NT2/D1 (cell line): Measurements from ENCODE around the gene TGFBI.

Experiments
- DNase-seq: peaks from one replicate; pipeline ENCODE4 v3.0.0-alpha.2; 2011; ENCODE audit warnings: low read depth, low spot score
- H3K27me3 ChIP-seq: 2 replicates; pipeline ENCODE4 v1.6.0; 2011; ENCODE audit warnings: mild to moderate bottlenecking; ENCODE audit not compliant: insufficient read length, insufficient read depth
- H3K36me3 ChIP-seq: 2 replicates; pipeline ENCODE4 v1.6.1; 2011; ENCODE audit warnings: mild to moderate bottlenecking, low read length, mixed read lengths; ENCODE audit not compliant: insufficient read depth, insufficient read length
- H3K4me1 ChIP-seq: 2 replicates; pipeline ENCODE4 v1.5.1; 2011; ENCODE audit not compliant: insufficient read depth, insufficient read length
- H3K4me3 ChIP-seq: 2 replicates; pipeline ENCODE4 v1.5.1; 2011; ENCODE audit warnings: low read depth; ENCODE audit not compliant: insufficient read length
- H3K9ac ChIP-seq: 2 replicates; pipeline ENCODE4 v1.6.0; 2011; ENCODE audit warnings: low read depth; ENCODE audit not compliant: insufficient read length
- H3K9me3 ChIP-seq: 2 replicates; pipeline ENCODE4 v1.5.1; 2011; ENCODE audit warnings: mild to moderate bottlenecking, low read length; ENCODE audit not compliant: insufficient read depth
- SUZ12 ChIP-seq: IDR thresholded peaks from 2 replicates; pipeline ENCODE4 v1.6.1; 2011; ENCODE audit not compliant: insufficient read length, insufficient read depth; ENCODE audit errors: extremely low read depth
- YY1 ChIP-seq: IDR thresholded peaks from 2 replicates; pipeline ENCODE4 v1.6.1; 2011; ENCODE audit not compliant: insufficient read length, insufficient read depth
- ZNF274 ChIP-seq: IDR thresholded peaks from 2 replicates; pipeline ENCODE4 v1.6.1; 2011; ENCODE audit warnings: mild to moderate bottlenecking, low read depth, low read length

Gene TGFBI

GRCh38 chr5:136004436-136004835, 24.4 kb upstream of the TGFBI start:
- Histone ChIP-seq H3K36me3 (no peaks in the 10 kb centered on the region), H3K27me3 (no peaks in the 10 kb centered on the region), H3K9ac (no peak overlapping the region), H3K9me3 (no peaks in the 10 kb centered on the region), H3K4me3 (no peak overlapping the region), H3K4me1 (peaks cover 3% of the 10 kb centered on the region)
- no peak for DNase-seq
- TF ChIP-seq ZNF274 = no peak

GRCh38 chr5:136005476-136005875, 23.3 kb upstream of the TGFBI start:
- Histone ChIP-seq H3K27me3 (no peaks in the 10 kb centered on the region), H3K36me3 (no peaks in the 10 kb centered on the region), H3K4me3 (no peak overlapping the region), H3K9me3 (no peaks in the 10 kb centered on the region), H3K9ac (no peak overlapping the region), H3K4me1 (peaks cover 3% of the 10 kb centered on the region)
- TF ChIP-seq ZNF274 (no peak), YY1 (no peak), SUZ12 (no peak)
- DNase-seq = no peak

GRCh38 chr5:136006164-136006563, 22.6 kb upstream of the TGFBI start:
- Histone ChIP-seq H3K4me3 (no peak overlapping the region), H3K36me3 (no peaks in the 10 kb centered on the region), H3K9me3 (no peaks in the 10 kb centered on the region), H3K9ac (no peak overlapping the region), H3K27me3 (no peaks in the 10 kb centered on the region), H3K4me1 (peaks cover 3% of the 10 kb centered on the region)
- TF ChIP-seq SUZ12 (no peak), ZNF274 (no peak)
- DNase-seq = no peak

- DNase-seq = no peak
- Histone ChIP-seq H3K4me1 (peaks cover 3% of the 10 kb centered on the region), H3K9ac (no peak overlapping the region), H3K9me3 (no peaks in the 10 kb centered on the region), H3K27me3 (no peaks in the 10 kb centered on the region), H3K36me3 (no peaks in the 10 kb centered on the region), H3K4me3 (no peak overlapping the region)
- TF ChIP-seq YY1 (no peak), ZNF274 (no peak), SUZ12 (no peak)
Observed at GRCh38 chr5:136006761-136007251, 22.0 kb upstream of the TGFBI start.

GRCh38 chr5:136007271-136007670, 21.5 kb upstream of the TGFBI start:
- TF ChIP-seq ZNF274 (no peak), YY1 (no peak), SUZ12 (no peak)
- no peak overlapping the region for H3K4me3 ChIP-seq
- H3K36me3 ChIP-seq = no peaks in the 10 kb centered on the region
- H3K4me1 ChIP-seq = peaks cover 3% of the 10 kb centered on the region
- no peaks in the 10 kb centered on the region for H3K9me3 ChIP-seq
- DNase-seq = no peak
- no peak overlapping the region for H3K9ac ChIP-seq
- H3K27me3 ChIP-seq = no peaks in the 10 kb centered on the region

- H3K4me1 ChIP-seq = no peaks in the 10 kb centered on the region
- TF ChIP-seq YY1 (no peak), ZNF274 (no peak), SUZ12 (no peak)
- no peak for DNase-seq
- no peak overlapping the region for H3K9ac ChIP-seq
- H3K4me3 ChIP-seq = no peak overlapping the region
- no peaks in the 10 kb centered on the region for H3K27me3 ChIP-seq
- no peaks in the 10 kb centered on the region for H3K36me3 ChIP-seq
- no peaks in the 10 kb centered on the region for H3K9me3 ChIP-seq
Observed at GRCh38 chr5:136011414-136012001, 17.3 kb upstream of the TGFBI start.

GRCh38 chr5:136012041-136012804, 16.6 kb upstream of the TGFBI start:
- no peak for DNase-seq
- Histone ChIP-seq H3K4me1 (no peaks in the 10 kb centered on the region), H3K4me3 (no peak overlapping the region), H3K9me3 (0 out of 2 replicates have a peak, but pooled peaks cover 5% of the 10 kb centered on the region), H3K9ac (no peak overlapping the region), H3K36me3 (no peaks in the 10 kb centered on the region), H3K27me3 (no peaks in the 10 kb centered on the region)
- TF ChIP-seq SUZ12 (no peak), YY1 (no peak), ZNF274 (no peak)

- Histone ChIP-seq H3K9ac (no peak overlapping the region), H3K4me1 (no peaks in the 10 kb centered on the region), H3K4me3 (no peak overlapping the region), H3K36me3 (no peaks in the 10 kb centered on the region), H3K27me3 (no peaks in the 10 kb centered on the region), H3K9me3 (0 out of 2 replicates have a peak, but pooled peaks cover 12% of the 10 kb centered on the region)
- no peak for DNase-seq
- no peak for TF ChIP-seq SUZ12
- TF ChIP-seq YY1 = no peak
- no peak for TF ChIP-seq ZNF274
Observed at GRCh38 chr5:136013559-136013958, 15.2 kb upstream of the TGFBI start.
